HG03342 (cell line): ENCODE measurements around the gene XCL1.

Source experiments
- ATAC-seq: cut with Tn5 transposase; IDR thresholded peaks from one replicate; pipeline ENCODE4 v1.9.1; 2021; ENCODE audit warnings: mild to moderate bottlenecking, moderate library complexity; ENCODE audit not compliant: unreplicated experiment

The XCL1 gene

DNA sequence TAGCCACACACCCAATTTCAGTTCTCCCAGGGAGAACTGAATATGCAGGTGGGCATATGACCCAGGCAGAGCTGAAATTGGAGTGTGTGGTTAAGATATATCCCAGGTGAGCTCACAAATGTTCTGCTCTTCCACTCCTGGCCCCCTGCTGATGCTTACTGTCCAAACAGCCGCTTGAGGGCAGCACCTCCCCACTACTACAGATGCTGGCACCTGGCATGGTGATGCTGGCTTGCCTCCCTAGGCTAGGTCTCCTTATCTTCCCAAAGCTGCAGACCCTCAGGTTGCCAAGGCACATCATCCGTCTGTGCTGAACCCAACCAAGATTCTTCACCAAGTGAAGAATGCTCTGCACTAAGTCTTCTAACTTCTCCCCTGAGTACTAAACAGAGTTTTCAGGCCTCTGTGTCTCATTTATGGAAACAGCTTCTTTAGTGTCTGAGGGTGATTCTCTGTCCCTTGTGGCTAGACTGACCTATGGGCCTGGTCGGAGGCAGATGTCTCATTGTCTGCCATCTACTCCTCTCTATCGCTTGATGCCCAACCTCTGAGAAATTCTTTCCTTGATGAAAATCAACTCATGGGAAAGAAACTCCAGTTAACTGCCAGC is 27.2 kb downstream of the XCL1 start:
- peak; percentile 83 for ATAC-seq

DNA sequence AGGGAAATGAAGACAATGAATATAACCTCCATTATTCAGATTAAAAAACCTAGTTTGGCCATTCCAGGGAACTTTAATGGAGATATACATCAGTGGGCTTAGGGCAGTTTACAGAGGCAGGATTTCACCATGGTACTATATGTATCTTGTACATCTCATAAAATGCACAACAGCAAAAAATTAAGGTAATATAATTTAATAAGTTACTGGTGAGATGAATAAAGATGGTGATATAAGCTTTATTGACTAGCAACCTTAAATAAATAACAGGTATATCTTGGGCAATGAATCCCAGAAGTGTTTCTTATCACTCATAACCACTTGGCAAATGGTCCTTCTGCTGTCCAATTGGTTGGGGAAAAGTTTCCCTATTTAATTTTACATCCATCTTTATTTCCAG is 29.0 kb downstream of the XCL1 start:
- no peak for ATAC-seq

DNA sequence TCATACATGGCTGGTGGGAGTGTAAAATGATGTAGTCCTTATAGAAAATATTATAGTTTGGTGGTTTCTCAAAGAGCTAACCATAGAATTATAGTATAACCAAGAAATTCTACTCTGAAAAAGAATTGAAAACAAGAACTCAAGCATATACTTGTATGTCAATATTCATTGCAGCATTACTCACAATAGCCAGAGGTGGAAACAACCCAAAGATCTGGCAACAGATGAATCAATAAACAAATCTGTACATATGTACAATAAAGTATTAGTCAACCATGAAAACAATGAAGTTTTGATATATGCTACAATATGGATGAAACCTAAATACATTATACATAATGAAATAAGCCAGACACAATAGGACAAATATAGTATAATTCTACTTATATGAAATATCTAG is 29.7 kb downstream of the XCL1 start:
- no peak for ATAC-seq

DNA sequence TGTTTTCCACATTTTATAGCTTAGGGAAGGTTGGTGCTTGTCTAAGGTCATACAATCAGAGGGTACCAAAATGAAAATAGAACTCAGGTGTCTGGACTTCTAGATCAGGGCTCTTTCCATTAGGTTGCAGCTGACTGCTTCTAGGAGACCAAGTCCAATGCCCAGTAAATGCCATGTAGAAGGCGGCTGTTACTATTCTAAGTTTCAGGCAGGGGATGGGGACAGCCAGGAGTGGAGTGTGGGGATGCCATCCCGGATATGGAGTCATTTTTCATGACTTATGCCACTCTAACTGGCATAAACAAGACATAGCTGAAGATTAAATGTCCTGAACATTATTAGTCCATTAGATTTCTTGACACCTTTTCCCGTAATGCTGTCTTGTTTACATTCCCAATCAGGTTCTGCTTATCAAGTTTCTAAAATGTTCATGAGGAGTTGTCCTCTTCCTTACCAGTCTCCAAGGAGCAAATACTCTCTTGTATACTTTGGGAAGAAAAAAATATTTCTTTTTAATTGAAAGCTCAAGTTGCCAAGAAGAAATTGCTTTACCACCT is 31.5 kb downstream of the XCL1 start:
- ATAC-seq: no peak

DNA sequence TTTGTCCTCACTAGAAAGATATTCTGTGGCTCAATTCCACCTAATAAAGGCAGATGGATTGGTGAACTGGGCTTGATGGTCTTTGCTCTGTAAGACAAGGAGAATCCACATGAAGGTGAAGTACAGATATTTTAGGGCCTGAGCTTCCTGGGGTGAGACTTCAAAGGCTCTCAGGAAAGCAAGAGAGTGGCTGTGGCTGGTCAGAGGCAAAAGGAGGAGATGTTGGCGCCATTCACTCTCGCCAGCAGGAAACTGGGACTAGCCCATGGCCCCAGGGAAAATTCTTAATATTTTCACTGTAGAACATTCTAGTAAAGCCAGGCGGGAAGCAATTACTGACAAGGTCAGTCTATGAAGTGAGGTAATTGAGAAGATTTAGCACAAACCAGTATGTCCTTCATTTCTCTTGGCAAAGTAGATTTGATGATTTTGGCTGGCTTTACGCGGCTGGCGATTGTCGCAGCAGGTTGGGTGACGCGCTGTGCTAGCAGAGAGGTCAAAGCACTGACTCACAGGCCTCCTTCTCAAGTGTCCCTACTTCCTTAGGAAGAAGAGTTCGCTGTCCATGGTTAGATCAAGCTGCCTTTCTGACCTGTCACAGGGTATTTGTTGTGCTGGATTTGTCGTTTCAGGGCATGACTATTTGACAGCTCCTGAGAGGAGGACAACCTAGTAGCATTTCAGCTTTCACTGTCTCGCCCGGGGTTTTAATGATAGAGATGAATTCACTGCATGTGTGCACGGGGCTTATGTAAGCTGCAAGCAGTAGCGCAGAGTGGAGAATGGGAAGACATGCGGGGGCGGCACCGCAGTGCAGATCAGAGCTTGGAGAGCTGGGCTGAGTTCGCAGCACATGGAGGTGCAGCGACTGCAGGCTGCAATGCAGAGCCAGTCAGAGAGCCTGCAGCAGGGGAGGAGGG is 32.7 kb downstream of the XCL1 start:
- no peak for ATAC-seq

DNA sequence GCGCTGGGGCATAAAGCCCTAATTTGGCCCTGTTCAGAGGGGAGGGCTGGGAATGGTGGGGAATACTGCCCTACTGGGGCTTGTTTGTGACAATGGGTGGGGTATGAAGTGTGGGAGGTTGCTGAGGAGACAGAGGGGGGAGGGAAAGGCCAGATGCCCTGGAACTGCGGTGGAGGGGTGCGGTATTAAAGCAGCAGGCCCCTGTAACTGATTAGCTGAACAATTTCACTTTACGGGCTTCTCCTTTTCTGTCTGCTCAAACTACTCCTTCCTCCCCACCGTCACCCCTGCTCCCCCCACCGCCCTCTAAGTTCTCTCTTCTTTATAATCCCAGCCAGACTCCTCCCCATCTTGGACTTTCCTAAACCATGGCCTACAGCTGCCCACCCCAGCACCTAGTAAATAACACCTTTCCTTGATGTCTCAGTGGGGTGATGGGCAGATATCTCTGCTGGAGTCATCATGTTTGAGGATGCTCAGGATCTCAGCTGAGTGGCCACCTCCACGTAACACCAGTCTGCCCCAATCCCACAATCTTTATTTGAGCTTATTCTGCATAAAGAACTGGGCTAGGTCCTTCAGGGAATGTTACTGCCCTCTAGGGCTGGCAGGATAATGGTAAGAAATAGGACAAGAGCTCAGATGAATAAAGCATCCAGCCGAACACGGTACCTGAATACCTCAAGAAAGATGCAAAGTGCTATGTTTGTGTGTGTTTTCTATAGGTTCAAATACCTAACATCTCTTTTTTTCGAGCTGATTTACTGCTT is 33.5 kb downstream of the XCL1 start:
- ATAC-seq: no peak

DNA sequence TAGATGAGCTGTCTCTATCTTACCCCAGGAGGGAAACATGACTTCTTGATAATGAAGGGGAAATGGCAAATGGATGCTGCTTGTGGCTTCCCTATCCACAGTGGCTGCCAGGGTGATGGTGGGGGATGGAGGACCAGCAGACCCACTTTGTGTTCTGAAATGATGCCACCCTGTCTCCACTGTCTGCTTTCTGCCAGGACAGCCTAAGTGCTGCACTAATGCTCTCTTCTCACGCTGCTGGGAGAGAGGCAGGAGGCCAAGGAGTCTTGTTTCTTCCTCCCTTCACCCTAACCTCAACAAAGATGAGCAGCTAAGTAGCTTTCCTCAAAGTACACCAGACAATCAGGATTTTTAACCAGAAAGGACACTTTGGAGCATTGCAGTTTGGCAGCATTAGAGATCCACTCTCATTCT is 36.6 kb downstream of the XCL1 start:
- no peak for ATAC-seq

DNA sequence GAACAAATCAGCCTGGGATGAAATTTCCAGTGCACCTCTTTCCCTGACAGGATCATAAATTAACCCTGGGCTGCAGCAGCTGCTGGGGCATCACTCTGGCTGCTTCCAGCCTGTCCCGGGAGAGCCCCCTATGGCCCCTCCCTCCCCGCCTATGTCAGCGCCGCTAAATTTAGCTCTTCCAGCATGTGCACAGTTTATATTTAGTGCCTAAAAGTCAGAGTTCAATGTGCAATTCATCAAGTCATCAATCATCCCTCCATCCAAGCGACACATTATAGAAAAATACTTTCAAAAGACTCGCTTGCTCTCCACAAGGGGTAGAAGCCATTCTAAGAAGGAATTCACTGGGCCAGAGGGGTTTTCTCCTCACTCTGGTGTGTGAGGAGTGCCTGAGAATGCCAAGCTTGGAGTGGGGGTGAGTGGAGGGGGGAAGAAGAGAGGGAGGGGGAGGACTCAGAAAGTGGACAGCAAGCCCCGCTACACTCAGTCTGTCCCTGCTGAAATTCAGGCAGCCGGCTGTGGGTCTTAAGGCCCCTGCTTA is 37.4 kb downstream of the XCL1 start:
- no peak for ATAC-seq

DNA sequence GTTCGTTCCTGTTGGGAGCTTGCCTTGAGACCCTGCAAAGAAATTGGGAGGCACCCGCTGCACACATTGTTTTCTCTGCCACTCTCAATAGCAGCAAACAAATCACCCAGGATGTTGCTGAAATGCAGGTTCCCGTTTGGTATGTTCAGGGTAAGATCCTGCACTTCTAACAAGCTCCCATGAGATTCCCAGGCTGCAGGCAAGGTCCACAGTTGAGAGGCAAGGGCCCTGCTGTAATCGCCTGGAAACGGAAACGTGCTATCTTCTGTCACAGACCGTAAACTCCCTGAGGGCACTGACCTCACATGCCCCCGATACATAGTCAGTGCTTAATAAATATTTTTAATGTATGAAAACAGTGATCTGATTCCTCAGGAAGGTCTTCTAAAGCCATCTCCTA is 37.8 kb downstream of the XCL1 start:
- ATAC-seq: no peak

DNA sequence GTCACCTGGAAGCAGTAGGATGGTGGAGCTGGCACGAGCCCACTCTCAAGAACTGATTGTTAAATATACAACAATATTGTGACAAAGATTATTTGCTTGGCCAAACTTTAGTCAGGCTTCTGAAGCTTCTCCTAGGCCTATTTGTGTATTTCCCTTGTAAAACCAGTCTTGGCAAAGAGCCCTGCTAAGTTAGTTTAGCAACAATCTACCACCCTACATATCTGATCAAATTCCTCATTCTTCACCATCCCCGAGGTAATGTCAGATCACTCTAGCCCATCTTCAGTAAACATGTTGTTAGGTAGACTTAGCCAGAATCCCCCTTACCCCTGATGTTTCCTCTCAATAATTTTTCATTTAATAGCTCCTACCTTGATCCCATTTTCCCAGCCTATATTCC is 39.6 kb downstream of the XCL1 start:
- no peak for ATAC-seq

DNA sequence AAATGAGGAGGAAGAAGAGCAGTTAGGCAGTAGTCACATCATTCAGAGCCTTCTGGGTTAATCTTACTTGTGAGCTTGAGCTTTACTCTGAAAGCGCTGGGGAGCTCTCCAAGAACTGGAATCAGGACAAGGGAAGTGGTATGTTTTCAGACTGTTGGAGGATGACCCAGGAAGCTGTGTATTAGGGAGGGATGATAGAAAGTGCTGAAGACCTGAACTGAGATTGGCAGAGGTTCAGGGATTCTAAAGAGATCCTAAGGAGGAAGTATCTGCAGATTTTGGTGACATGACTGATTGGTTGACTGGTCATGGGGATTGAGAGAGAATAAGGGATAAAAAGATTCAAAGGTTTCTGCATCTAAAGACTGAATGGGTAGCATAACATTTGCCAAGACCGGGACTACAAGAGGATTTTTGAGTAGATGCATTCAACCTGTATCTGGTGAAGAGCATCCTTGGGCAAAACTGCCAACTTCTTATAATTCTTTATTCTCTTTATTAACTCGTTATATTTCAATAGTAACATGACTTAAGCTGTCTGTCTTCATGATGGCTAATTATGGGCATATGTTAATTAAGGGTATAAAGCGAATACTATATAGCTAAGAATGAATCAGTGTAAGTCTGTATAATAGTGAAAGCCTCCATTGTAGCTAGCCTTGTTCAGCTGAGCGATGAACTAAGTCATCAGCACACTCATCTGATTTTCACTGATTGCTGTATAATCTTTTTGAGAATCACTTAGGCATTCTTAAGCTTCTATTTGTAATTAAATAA is 41.8 kb downstream of the XCL1 start:
- ATAC-seq: no peak

DNA sequence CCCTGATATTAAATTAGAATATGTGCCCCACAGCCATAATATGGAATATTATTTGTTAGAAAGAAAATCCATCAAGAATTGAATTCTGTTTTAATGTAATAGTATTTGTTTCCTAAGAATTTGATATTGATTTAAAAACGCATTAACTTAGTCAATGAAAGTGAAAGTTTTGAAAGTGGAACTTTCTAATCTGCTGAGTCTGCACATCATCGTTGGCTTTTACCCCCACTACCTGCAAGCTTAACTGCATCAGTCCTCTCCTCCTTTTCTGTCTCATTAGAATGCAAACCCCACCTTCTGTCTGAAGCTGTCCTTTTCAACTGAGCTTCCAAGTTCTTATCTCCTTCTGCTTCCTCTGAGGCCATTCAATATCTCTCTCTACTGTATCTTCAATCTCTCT is 42.5 kb downstream of the XCL1 start:
- ATAC-seq: no peak

DNA sequence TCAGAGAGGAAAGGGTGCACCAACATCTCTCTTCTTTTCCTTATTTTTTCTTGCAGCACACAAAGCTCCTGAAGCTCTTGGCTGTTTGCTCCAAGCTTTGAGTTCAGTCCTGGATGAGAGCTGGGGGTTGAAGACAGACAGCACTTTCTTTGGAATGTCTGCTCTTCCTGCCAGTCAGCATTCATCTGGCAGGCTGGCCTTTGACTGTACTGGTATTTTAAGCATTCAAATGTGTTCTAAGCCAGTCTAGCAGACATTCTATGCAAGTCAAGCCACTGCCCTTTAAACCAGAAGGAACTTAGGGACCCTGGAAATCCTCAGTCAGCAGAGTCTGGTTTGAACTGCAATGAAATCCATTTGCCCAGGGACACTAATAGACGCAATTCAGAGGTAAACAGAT is 45.0 kb downstream of the XCL1 start:
- no peak for ATAC-seq

DNA sequence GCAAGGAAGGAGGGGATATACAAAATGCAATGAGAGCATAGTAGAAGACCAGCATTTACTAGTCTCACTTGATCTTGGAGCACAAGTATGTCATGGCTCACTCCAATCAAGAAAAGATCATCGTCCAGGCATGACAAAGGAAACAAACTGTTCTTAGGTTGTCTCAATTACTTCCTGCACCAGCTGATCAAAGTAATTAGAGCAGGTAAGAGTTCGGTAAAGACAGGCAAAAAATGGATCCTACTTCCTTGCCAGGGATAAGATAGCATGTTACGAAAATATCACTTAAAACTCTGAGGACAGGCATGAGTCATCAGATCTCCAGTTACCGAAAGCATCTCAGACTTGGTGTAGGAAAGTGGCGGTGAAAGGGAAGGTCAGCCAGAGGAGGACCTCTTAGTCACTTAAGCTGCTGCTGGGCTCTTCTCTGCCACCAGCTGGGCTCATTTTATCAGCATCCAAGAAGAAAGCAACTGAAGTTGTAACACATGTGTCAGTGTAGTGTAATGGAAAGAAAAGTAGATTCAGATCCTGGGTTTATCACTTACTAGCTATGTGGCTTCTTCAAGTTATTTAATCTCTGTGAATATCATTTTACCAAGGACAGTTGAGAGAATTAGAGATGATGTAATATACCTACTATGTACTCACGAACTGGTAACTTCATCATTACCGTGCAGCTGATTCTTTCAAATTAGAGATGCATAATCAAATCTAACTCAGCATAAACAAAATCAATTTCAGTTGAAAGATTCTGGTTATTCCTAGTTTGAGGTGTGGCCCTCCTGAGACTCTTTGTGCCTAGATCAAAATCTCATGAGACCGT is 46.8 kb downstream of the XCL1 start:
- ATAC-seq: no peak

DNA sequence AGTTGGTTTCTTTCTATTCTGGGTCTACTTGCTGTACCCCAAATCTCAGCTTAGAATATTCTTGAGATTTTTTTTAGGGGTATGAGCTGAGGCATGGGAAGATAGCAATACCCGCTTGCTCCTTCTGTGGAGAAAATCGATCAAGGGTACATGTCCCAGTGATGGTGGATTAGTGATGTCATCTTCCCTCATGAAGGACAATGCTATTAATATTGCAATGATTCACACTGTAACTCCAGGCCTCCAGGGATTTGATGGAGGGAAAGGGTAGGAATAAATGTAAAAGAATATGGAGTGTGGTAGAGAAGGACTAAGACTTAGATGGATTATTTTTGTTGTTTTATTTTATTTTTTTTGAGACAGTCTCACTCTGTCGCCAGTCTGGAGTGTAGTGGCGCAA is 47.4 kb downstream of the XCL1 start:
- ATAC-seq: no peak

DNA sequence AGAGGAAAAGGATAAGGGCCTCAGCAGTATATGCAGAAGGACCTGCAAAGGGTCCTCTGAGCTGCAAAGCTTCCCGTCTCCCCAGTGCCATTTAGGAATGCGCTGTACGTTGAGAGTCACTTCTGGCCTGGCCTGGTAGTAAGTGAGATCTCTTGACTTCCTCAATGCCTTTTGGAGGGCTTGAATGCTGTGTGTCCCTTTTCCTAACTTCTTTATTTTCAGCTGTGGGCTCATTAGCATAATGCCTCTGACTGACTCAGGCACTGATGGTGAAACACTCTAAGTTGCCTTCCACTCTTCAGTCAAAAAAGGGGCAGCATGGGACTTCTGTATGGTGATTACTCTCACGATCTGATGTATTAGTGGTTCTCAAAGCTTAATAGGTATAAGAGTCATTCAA is 49.9 kb downstream of the XCL1 start:
- ATAC-seq: no peak

DNA sequence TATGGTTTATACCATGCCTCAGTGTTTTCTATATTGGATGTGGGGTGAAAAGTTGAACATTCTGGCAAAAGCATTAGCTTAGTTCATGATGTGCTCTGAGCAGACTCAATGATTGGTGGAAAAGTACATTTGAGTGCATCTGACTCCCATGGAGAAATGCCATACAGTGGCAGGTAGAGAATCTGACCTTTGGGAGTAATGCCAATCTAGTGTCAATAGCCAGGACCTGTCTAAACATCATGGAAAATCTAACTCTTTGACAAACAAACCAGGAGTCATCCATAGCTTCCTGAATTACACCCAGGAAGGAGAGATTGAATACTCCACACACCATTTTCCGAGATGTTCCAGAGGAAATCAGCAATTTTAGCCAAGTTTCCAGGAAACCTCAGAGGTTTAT is 51.0 kb downstream of the XCL1 start:
- ATAC-seq: no peak

DNA sequence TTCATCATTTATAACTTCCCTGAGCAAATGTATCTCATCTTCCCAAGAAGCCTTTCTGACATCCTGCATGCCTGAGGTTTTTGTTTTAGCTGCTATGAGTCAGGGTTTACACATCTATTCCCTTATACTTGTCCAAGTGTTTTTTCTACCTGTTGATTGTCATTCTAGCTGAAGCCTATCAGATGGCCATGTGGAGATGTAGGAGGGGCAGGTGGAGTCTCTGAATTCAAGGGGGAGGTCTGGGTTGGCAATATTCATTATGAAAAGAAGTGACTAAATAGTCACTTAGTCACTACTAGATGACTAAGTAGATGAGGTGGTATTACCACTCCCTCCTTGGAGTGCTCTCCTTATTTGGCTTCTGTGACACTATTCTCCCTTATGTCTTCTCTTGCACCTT is 52.4 kb downstream of the XCL1 start:
- no peak for ATAC-seq

DNA sequence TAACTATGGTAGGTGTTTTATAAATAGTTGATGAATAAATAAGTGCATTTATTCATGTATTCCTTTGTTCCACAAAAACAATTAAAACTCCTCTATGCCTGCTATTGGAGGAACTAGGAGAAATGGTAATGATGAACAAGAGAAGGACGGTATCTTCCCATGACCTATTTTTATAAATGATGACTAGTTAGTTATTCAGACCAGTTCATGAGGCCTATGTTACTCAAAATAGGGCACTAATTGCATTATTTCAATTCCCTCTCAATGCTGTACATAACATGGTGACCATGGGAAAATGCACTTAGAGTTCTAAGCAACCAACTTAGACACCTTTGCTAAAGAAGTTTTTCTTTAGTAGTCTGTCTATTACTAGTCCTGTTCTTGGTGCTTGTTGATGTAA is 53.1 kb downstream of the XCL1 start:
- ATAC-seq: no peak
